ENCODE data around the gene ANKRD63.

DNA sequence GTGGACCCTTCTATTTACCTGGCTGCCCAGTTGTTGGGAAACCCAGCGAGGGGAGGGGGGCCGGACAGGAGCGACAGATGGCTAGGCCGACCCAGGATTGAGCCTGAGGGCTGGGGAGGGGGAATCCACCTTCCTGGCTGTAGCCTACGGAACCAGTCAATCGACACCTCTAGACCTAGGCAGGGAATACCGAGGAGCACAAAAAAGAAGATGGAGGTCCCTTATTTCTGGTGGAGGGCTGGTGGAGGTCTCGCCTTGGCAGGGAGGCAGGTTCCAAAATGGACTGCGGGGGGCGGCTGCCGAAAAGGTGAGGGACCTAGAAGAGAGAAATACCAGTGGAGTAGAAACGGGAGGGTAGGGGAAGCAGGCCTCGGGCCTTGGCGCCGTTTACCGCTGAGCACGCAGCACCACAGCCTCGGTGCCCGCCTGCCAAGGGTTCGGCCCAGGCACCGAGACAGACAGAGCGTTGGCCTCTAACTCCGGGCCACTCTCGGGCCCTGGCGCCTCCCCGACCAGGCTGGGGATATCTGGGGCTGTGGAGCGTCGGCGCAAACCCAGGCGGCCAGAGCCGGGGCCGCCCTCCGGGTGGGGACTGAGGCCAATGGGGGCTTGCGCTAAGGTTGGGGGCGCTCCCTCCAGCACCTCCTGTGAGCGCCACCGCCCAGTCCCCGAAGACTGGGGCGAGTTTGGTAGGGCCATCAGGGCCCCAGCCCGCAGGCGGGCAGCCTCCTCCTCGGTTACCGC lies 1.6 kb downstream of the ANKRD63 start:
- TF ChIP-seq CTCF (IDR thresholded peaks at IDR 0.05) (no peak), EZH2 (IDR thresholded peaks at IDR 0.05) (no peak)
